Measurements from ENCODE around the gene MRRF.
A peak's percentile ranks its signal among the peaks of the same experiment; 100 is the strongest.
"Not testable (repeated sequence)": the region's sequence is repeated elsewhere in the genome, so short reads cannot be mapped to it uniquely, and the experiment has no call there.

The MRRF gene

GRCh38 chr9:122287214-122287720 is 22.6 kb downstream of the MRRF start:
- DNase-seq (ENCODE audit: low spot score in 2 of 2) (no peak), ATAC-seq (no peak)
- H3K4me1 Mint-ChIP-seq, result no peaks in the 10 kb centered on the region
- no peaks in the 10 kb centered on the region for H3K9me3 Mint-ChIP-seq
- peaks cover 89% of the 10 kb centered on the region for H3K36me3 Mint-ChIP-seq
- H3K4me3 Mint-ChIP-seq, result no peak overlapping the region
- H3K27ac Mint-ChIP-seq, result no peak overlapping the region

GRCh38 chr9:122291458-122291857 is 26.8 kb downstream of the MRRF start:
- Mint-ChIP-seq H3K9me3 (no peaks in the 10 kb centered on the region), H3K27ac (no peak overlapping the region), H3K4me1 (no peaks in the 10 kb centered on the region), H3K36me3 (peaks cover 87% of the 10 kb centered on the region), H3K4me3 (no peak overlapping the region)
- ATAC-seq (no peak), DNase-seq (ENCODE audit: low spot score in 2 of 2) (no peak)

- ATAC-seq, result no peak
- no peak overlapping the region for H3K27ac Mint-ChIP-seq
- no peak for DNase-seq (ENCODE audit: low spot score in 2 of 2)
- no peaks in the 10 kb centered on the region for H3K9me3 Mint-ChIP-seq
- peaks cover 81% of the 10 kb centered on the region for H3K36me3 Mint-ChIP-seq
- H3K4me3 Mint-ChIP-seq, result no peak overlapping the region
- peaks cover 6% of the 10 kb centered on the region for H3K4me1 Mint-ChIP-seq
Measured at GRCh38 chr9:122294531-122294930, 29.8 kb downstream of the MRRF start.

GRCh38 chr9:122297512-122297911 is 32.8 kb downstream of the MRRF start:
- Mint-ChIP-seq H3K27ac (no peak overlapping the region), H3K4me3 (no peak overlapping the region), H3K36me3 (peaks cover 82% of the 10 kb centered on the region), H3K4me1 (peaks cover 11% of the 10 kb centered on the region), H3K9me3 (no peaks in the 10 kb centered on the region)
- no peak for DNase-seq (ENCODE audit: low spot score in 2 of 2)
- ATAC-seq, result no peak

- no peak overlapping the region for H3K27ac Mint-ChIP-seq
- H3K9me3 Mint-ChIP-seq, result no peaks in the 10 kb centered on the region
- ATAC-seq, result no peak
- H3K36me3 Mint-ChIP-seq, result peaks cover 54% of the 10 kb centered on the region
- peaks cover 11% of the 10 kb centered on the region for H3K4me1 Mint-ChIP-seq
- no peak for DNase-seq (ENCODE audit: low spot score in 2 of 2)
- H3K4me3 Mint-ChIP-seq, result no peak overlapping the region
Measured at GRCh38 chr9:122302237-122303093, 37.8 kb downstream of the MRRF start.

- no peak overlapping the region for H3K4me3 Mint-ChIP-seq
- ATAC-seq, result no peak
- no peaks in the 10 kb centered on the region for H3K4me1 Mint-ChIP-seq
- H3K36me3 Mint-ChIP-seq, result peaks cover 53% of the 10 kb centered on the region
- no peak overlapping the region for H3K27ac Mint-ChIP-seq
- no peaks in the 10 kb centered on the region for H3K9me3 Mint-ChIP-seq
- DNase-seq (ENCODE audit: low spot score in 2 of 2), result no peak
Measured at GRCh38 chr9:122307061-122307460, 42.4 kb downstream of the MRRF start.

GRCh38 chr9:122307925-122308324 is 43.2 kb downstream of the MRRF start:
- Mint-ChIP-seq H3K4me3 (no peak overlapping the region), H3K36me3 (peaks cover 57% of the 10 kb centered on the region), H3K9me3 (no peaks in the 10 kb centered on the region), H3K27ac (no peak overlapping the region), H3K4me1 (no peaks in the 10 kb centered on the region)
- ATAC-seq, result no peak
- no peak for DNase-seq (ENCODE audit: low spot score in 2 of 2)

- H3K27ac Mint-ChIP-seq, result no peak overlapping the region
- ATAC-seq, result no peak
- H3K36me3 Mint-ChIP-seq, result peaks cover 67% of the 10 kb centered on the region
- H3K9me3 Mint-ChIP-seq, result no peaks in the 10 kb centered on the region
- H3K4me3 Mint-ChIP-seq, result no peak overlapping the region
- H3K4me1 Mint-ChIP-seq, result peaks cover 6% of the 10 kb centered on the region
- DNase-seq (ENCODE audit: low spot score in 2 of 2), result no peak
Measured at GRCh38 chr9:122309861-122310260, 45.2 kb downstream of the MRRF start.

- Mint-ChIP-seq H3K27ac (no peak overlapping the region), H3K9me3 (no peaks in the 10 kb centered on the region), H3K4me1 (peaks cover 6% of the 10 kb centered on the region), H3K4me3 (no peak overlapping the region), H3K36me3 (peaks cover 60% of the 10 kb centered on the region)
- ATAC-seq, result no peak
- no peak for DNase-seq (ENCODE audit: low spot score in 2 of 2)
Measured at GRCh38 chr9:122314165-122314564, 49.5 kb downstream of the MRRF start.

- H3K27ac Mint-ChIP-seq, result no peak overlapping the region
Measured at GRCh38 chr9:122315534-122315933, 50.9 kb downstream of the MRRF start.

GRCh38 chr9:122318284-122318683 is 53.6 kb downstream of the MRRF start:
- Mint-ChIP-seq H3K9me3 (no peaks in the 10 kb centered on the region), H3K4me3 (no peak overlapping the region), H3K36me3 (peaks cover 60% of the 10 kb centered on the region), H3K4me1 (peaks cover 6% of the 10 kb centered on the region), H3K27ac (no peak overlapping the region)
- ATAC-seq, result no peak
- no peak for DNase-seq (ENCODE audit: low spot score in 2 of 2)

More at GRCh38 chr9:122315534-122315933, 50.9 kb downstream of the MRRF start:
- DNase-seq (ENCODE audit: low spot score in 2 of 2), result no peak
- Mint-ChIP-seq H3K36me3 (peaks cover 61% of the 10 kb centered on the region), H3K9me3 (no peaks in the 10 kb centered on the region), H3K4me1 (peaks cover 6% of the 10 kb centered on the region), H3K4me3 (no peak overlapping the region)
- no peak for ATAC-seq

- Mint-ChIP-seq H3K36me3 (peaks cover 60% of the 10 kb centered on the region), H3K27ac (peak overlapping the region; percentile 45), H3K4me3 (no peak overlapping the region), H3K9me3 (no peaks in the 10 kb centered on the region), H3K4me1 (no peaks in the 10 kb centered on the region)
- no peak for DNase-seq (ENCODE audit: low spot score in 2 of 2)
- ATAC-seq, result no peak
Measured at GRCh38 chr9:122320413-122320881, 55.8 kb downstream of the MRRF start.

GRCh38 chr9:122322553-122322952 is 57.9 kb downstream of the MRRF start:
- no peaks in the 10 kb centered on the region for H3K4me1 Mint-ChIP-seq
- no peaks in the 10 kb centered on the region for H3K9me3 Mint-ChIP-seq
- H3K27ac Mint-ChIP-seq, result no peak overlapping the region
- DNase-seq (ENCODE audit: low spot score in 2 of 2), result no peak
- no peak overlapping the region for H3K4me3 Mint-ChIP-seq
- no peak for ATAC-seq
- H3K36me3 Mint-ChIP-seq, result peaks cover 51% of the 10 kb centered on the region

GRCh38 chr9:122324665-122325064 is 60.0 kb downstream of the MRRF start:
- H3K4me3 Mint-ChIP-seq; DNase-seq (ENCODE audit: low spot score in 2 of 2); H3K9me3 Mint-ChIP-seq; ATAC-seq; H3K4me1 Mint-ChIP-seq: not testable (repeated sequence)
- peak overlapping the region; percentile 53 for H3K27ac Mint-ChIP-seq
- peaks cover 56% of the 10 kb centered on the region for H3K36me3 Mint-ChIP-seq

- ATAC-seq (peak; percentile 80), DNase-seq (ENCODE audit: low spot score in 2 of 2) (no peak)
- peaks cover 54% of the 10 kb centered on the region for H3K36me3 Mint-ChIP-seq
- H3K9me3 Mint-ChIP-seq, result no peaks in the 10 kb centered on the region
- H3K4me3 Mint-ChIP-seq, result no peak overlapping the region
- H3K4me1 Mint-ChIP-seq, result no peaks in the 10 kb centered on the region
- H3K27ac Mint-ChIP-seq, result no peak overlapping the region
Measured at GRCh38 chr9:122325124-122325523, 60.4 kb downstream of the MRRF start.

- DNase-seq (ENCODE audit: low spot score in 2 of 2) (no peak), ATAC-seq (no peak)
- peaks cover 43% of the 10 kb centered on the region for H3K36me3 Mint-ChIP-seq
- H3K9me3 Mint-ChIP-seq, result no peaks in the 10 kb centered on the region
- no peak overlapping the region for H3K27ac Mint-ChIP-seq
- H3K4me1 Mint-ChIP-seq, result no peaks in the 10 kb centered on the region
- no peak overlapping the region for H3K4me3 Mint-ChIP-seq
Measured at GRCh38 chr9:122327175-122327574, 62.5 kb downstream of the MRRF start.

Data from stimulated activated effector memory CD8-positive, alpha-beta T cell treated with anti-CD3 and anti-CD28 coated beads, Interleukin-12 subunit alpha, Interleukin-12 subunit beta, amount 100 ng/mL, for 72 hours (primary cell).